ENCODE measurements around the gene PLEKHA5. TPM values are rescaled to one million over a fixed set of nuclear protein-coding genes. Genes with fewer than 3 reads are reported as not detected.
"Not testable (repeated sequence)": the region's sequence is repeated elsewhere in the genome, so short reads cannot be mapped to it uniquely, and the experiment has no call there.

The PLEKHA5 gene
- polyA plus RNA-seq, 1 donor: 14.7 TPM

- no peak for DNase-seq (ENCODE audit: low read depth)
Observed at GRCh38 chr12:19166956-19167355, 37.4 kb downstream of the PLEKHA5 start.

GRCh38 chr12:19167708-19168107, 38.2 kb downstream of the PLEKHA5 start:
- DNase-seq (ENCODE audit: low read depth): no peak

GRCh38 chr12:19168644-19169043, 39.1 kb downstream of the PLEKHA5 start:
- DNase-seq (ENCODE audit: low read depth): no peak

- DNase-seq (ENCODE audit: low read depth): no peak
Observed at GRCh38 chr12:19169222-19169621, 39.7 kb downstream of the PLEKHA5 start.

- not testable (repeated sequence) for DNase-seq (ENCODE audit: low read depth)
Observed at GRCh38 chr12:19170286-19170685, 40.8 kb downstream of the PLEKHA5 start.

- DNase-seq (ENCODE audit: low read depth): no peak
Observed at GRCh38 chr12:19171731-19172130, 42.2 kb downstream of the PLEKHA5 start.

GRCh38 chr12:19177754-19178153, 48.2 kb downstream of the PLEKHA5 start:
- DNase-seq (ENCODE audit: low read depth): no peak

GRCh38 chr12:19179986-19180385, 50.5 kb downstream of the PLEKHA5 start:
- no peak for DNase-seq (ENCODE audit: low read depth)

GRCh38 chr12:19181666-19182426, 52.3 kb downstream of the PLEKHA5 start:
- DNase-seq (ENCODE audit: low read depth): no peak

GRCh38 chr12:19183121-19183838, 53.7 kb downstream of the PLEKHA5 start:
- no peak for DNase-seq (ENCODE audit: low read depth)

- no peak for DNase-seq (ENCODE audit: low read depth)
Observed at GRCh38 chr12:19185262-19185929, 55.9 kb downstream of the PLEKHA5 start.

- peak; percentile 39 for DNase-seq (ENCODE audit: low read depth)
Observed at GRCh38 chr12:19186722-19187661, 57.5 kb downstream of the PLEKHA5 start.

- DNase-seq (ENCODE audit: low read depth): no peak
Observed at GRCh38 chr12:19189522-19189921, 60.0 kb downstream of the PLEKHA5 start.

- DNase-seq (ENCODE audit: low read depth): peak; percentile 20
Observed at GRCh38 chr12:19190292-19191031, 60.9 kb downstream of the PLEKHA5 start.

- no peak for DNase-seq (ENCODE audit: low read depth)
Observed at GRCh38 chr12:19191089-19191488, 61.6 kb downstream of the PLEKHA5 start.

GRCh38 chr12:19191563-19191962, 62.0 kb downstream of the PLEKHA5 start:
- no peak for DNase-seq (ENCODE audit: low read depth)

GRCh38 chr12:19192710-19193109, 63.2 kb downstream of the PLEKHA5 start:
- no peak for DNase-seq (ENCODE audit: low read depth)

GRCh38 chr12:19194963-19195362, 65.4 kb downstream of the PLEKHA5 start:
- DNase-seq (ENCODE audit: low read depth): no peak

GRCh38 chr12:19196959-19197630, 67.6 kb downstream of the PLEKHA5 start:
- DNase-seq (ENCODE audit: low read depth): no peak

GRCh38 chr12:19198272-19198671, 68.7 kb downstream of the PLEKHA5 start:
- no peak for DNase-seq (ENCODE audit: low read depth)
